ENCODE results near the gene ARHGEF12.

The ARHGEF12 gene

GRCh38 chr11:120343429-120343828 is 7.2 kb downstream of the ARHGEF12 start:
- peaks cover 0 to 97% (median 55%) of the 10 kb centered on the region in 4 donors for H3K4me1 ChIP-seq
- DNase-seq = peak in 1 of 2 donors; percentile 65
- no peak for TF ChIP-seq CTCF (IDR thresholded peaks at IDR 0.05)
- no peak overlapping the region for H3K27ac ChIP-seq
- H3K36me3 ChIP-seq = no peaks in the 10 kb centered on the region
- no peak overlapping the region for H3K4me3 ChIP-seq
- intact Hi-C loops (cut with DNase I; ENCODE audit: low total_unique reads) = no loop called here
- H3K9me3 ChIP-seq = no peaks in the 10 kb centered on the region
- no peaks in the 10 kb centered on the region for H3K27me3 ChIP-seq

- Histone ChIP-seq H3K36me3 (no peaks in the 10 kb centered on the region), H3K4me1 (peaks cover 0 to 97% (median 58%) of the 10 kb centered on the region in 4 donors), H3K27me3 (no peaks in the 10 kb centered on the region), H3K9me3 (no peaks in the 10 kb centered on the region), H3K27ac (no peak overlapping the region), H3K4me3 (no peak overlapping the region)
- intact Hi-C loops (cut with DNase I; ENCODE audit: low total_unique reads) = no loop called here
- TF ChIP-seq CTCF (IDR thresholded peaks at IDR 0.05) = no peak
- DNase-seq = no peak
Measured at GRCh38 chr11:120344302-120345004, 8.2 kb downstream of the ARHGEF12 start.

- no peaks in the 10 kb centered on the region for H3K9me3 ChIP-seq
- H3K4me1 ChIP-seq = peaks cover 0 to 89% (median 45%) of the 10 kb centered on the region in 4 donors
- no peak overlapping the region for H3K4me3 ChIP-seq
- H3K27me3 ChIP-seq = no peaks in the 10 kb centered on the region
- intact Hi-C loops (cut with DNase I; ENCODE audit: low total_unique reads) = no loop called here
- peak overlapping the region; percentile 54 to 60 for H3K27ac ChIP-seq
- TF ChIP-seq CTCF (IDR thresholded peaks at IDR 0.05) = no peak
- H3K36me3 ChIP-seq = no peaks in the 10 kb centered on the region
- DNase-seq = no peak
Measured at GRCh38 chr11:120346233-120346632, 10.0 kb downstream of the ARHGEF12 start.

GRCh38 chr11:120350637-120351036 is 14.4 kb downstream of the ARHGEF12 start:
- Histone ChIP-seq H3K9me3 (no peaks in the 10 kb centered on the region), H3K4me1 (peaks cover 0 to 60% (median 34%) of the 10 kb centered on the region in 4 donors), H3K4me3 (no peak overlapping the region), H3K27me3 (no peaks in the 10 kb centered on the region), H3K27ac (no peak overlapping the region), H3K36me3 (no peaks in the 10 kb centered on the region)
- no peak for DNase-seq
- TF ChIP-seq CTCF (IDR thresholded peaks at IDR 0.05) = no peak
- intact Hi-C loops (cut with DNase I; ENCODE audit: low total_unique reads) = no loop called here

- TF ChIP-seq CTCF (IDR thresholded peaks at IDR 0.05) = no peak
- Histone ChIP-seq H3K27ac (no peak overlapping the region), H3K4me1 (peaks cover 0 to 53% (median 22%) of the 10 kb centered on the region in 4 donors), H3K27me3 (no peaks in the 10 kb centered on the region), H3K36me3 (no peaks in the 10 kb centered on the region), H3K4me3 (no peak overlapping the region), H3K9me3 (no peaks in the 10 kb centered on the region)
- DNase-seq = no peak
- intact Hi-C loops (cut with DNase I; ENCODE audit: low total_unique reads) = no loop called here
Measured at GRCh38 chr11:120352405-120352804, 16.2 kb downstream of the ARHGEF12 start.
